SKM-1 (cell line): ENCODE data around the gene UGT1A4.

Source experiments
- DNase-seq: peaks from one replicate; lab custom pipeline; 2025; ENCODE audit not compliant: unreplicated experiment; lab: John Stamatoyannopoulos, UW

The UGT1A4 gene

GRCh38 chr2:233807966-233808935 lies 89.7 kb downstream of the UGT1A4 start:
- DNase-seq: no peak

- DNase-seq: no peak
Observed at GRCh38 chr2:233810385-233810784, 91.8 kb downstream of the UGT1A4 start.

- no peak for DNase-seq
Observed at GRCh38 chr2:233811087-233811486, 92.6 kb downstream of the UGT1A4 start.

GRCh38 chr2:233811732-233812131 lies 93.2 kb downstream of the UGT1A4 start:
- no peak for DNase-seq

GRCh38 chr2:233813236-233814055 lies 94.9 kb downstream of the UGT1A4 start:
- DNase-seq: no peak

- DNase-seq: no peak
Observed at GRCh38 chr2:233814056-233814835, 95.7 kb downstream of the UGT1A4 start.

GRCh38 chr2:233815861-233816260 lies 97.3 kb downstream of the UGT1A4 start:
- DNase-seq: no peak

- DNase-seq: no peak
Observed at GRCh38 chr2:233816334-233816733, 97.8 kb downstream of the UGT1A4 start.

GRCh38 chr2:233816771-233817170 lies 98.2 kb downstream of the UGT1A4 start:
- DNase-seq: no peak

GRCh38 chr2:233817361-233817911 lies 98.9 kb downstream of the UGT1A4 start:
- DNase-seq: no peak

GRCh38 chr2:233817995-233818638 lies 99.6 kb downstream of the UGT1A4 start:
- no peak for DNase-seq

GRCh38 chr2:233818639-233819621 lies 100.4 kb downstream of the UGT1A4 start:
- no peak for DNase-seq

- no peak for DNase-seq
Observed at GRCh38 chr2:233819884-233820773, 101.6 kb downstream of the UGT1A4 start.

GRCh38 chr2:233820774-233821105 lies 102.2 kb downstream of the UGT1A4 start:
- DNase-seq: no peak

GRCh38 chr2:233821196-233821595 lies 102.7 kb downstream of the UGT1A4 start:
- DNase-seq: no peak

- DNase-seq: no peak
Observed at GRCh38 chr2:233821709-233822100, 103.2 kb downstream of the UGT1A4 start.

- DNase-seq: no peak
Observed at GRCh38 chr2:233822101-233822771, 103.7 kb downstream of the UGT1A4 start.
